BLaER1 treated with 17β-estradiol and CSF1 and Interleukin-3, amounts not matched to agents 10 nM and 100 nM (cell line): Measurements from ENCODE around the gene PAQR7.
"Not testable (repeated sequence)": the region's sequence is repeated elsewhere in the genome, so short reads cannot be mapped to it uniquely, and the experiment has no call there.

Experiments
- H3K27ac ChIP-seq, 11 experiments: shearing (Covaris generic); formaldehyde crosslinking; 2 replicates each; pipeline ENCODE4 v1.8.1; 2022
- H3K27me3 ChIP-seq, 11 experiments: shearing (Covaris generic); formaldehyde crosslinking; 2 replicates each; pipeline ENCODE4 v1.8.1; 2022
- H3K36me3 ChIP-seq, 11 experiments: shearing (Covaris generic); formaldehyde crosslinking; 2 replicates each; pipeline ENCODE4 v1.8.1; 2022
- H3K4me1 ChIP-seq, 10 experiments: shearing (Covaris generic); formaldehyde crosslinking; 2 replicates each; pipeline ENCODE4 v1.8.1; 2022
- H3K4me2 ChIP-seq, 11 experiments: shearing (Covaris generic); formaldehyde crosslinking; 2 replicates each; pipeline ENCODE4 v1.8.1; 2022
- H3K4me3 ChIP-seq, 10 experiments: shearing (Covaris generic); formaldehyde crosslinking; 2 replicates each; pipeline ENCODE4 v1.8.1; 2022
- H3K9ac ChIP-seq, 11 experiments: shearing (Covaris generic); formaldehyde crosslinking; 2 replicates each; pipeline ENCODE4 v1.8.1; 2022
- H3K9me3 ChIP-seq, 11 experiments: shearing (Covaris generic); formaldehyde crosslinking; replicated peaks in 1 of 11; 2 replicates each; pipeline ENCODE4 v1.8.1; 2022
- H4K20me1 ChIP-seq, 11 experiments: shearing (Covaris generic); formaldehyde crosslinking; 2 replicates each; pipeline ENCODE4 v1.8.1; 2022
- Cebpa-rat ChIP-seq, 11 experiments: shearing (Covaris generic); IDR thresholded peaks; 2 replicates each; pipeline ENCODE4 v1.8.1; 2022

The PAQR7 gene

DNA sequence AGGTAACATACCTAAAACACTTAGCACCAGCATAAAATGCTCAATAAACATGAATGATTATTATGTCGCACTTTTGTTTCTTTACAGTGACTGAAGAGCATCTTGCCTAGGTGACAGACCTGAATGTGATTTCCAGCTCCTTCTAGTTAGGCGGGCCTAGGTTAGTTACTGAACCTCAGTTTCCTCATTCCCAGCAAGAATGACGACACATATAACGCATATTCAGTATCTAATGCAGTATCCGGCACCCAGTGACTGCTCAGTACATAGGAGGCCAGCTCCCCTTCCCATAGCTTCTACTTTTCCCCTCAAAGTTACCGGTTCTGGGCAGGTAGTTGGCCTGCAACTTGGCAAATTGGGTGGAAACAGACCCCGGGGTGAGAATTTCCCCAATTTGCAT, 17.0 kb downstream of the PAQR7 start:
- Histone ChIP-seq H3K9ac (peak overlapping the region; percentile 81 to 94 (median 88)), H3K27ac (peak overlapping the region in 9 of 11 experiments; percentile 86 to 98 (median 92); a peak in 18 of 22 replicates), H3K36me3 (peaks cover 0 to 19% (median 10%) of the 10 kb centered on the region in 11 experiments; a peak in 13 of 22 replicates), H3K9me3 (no peaks in the 10 kb centered on the region), H3K4me1 (peaks cover 37 to 49% (median 44%) of the 10 kb centered on the region in 10 experiments), H3K4me2 (peak overlapping the region; percentile 88 to 98 (median 95)), H4K20me1 (peaks cover 0 to 4% (median 0%) of the 10 kb centered on the region in 11 experiments; a peak in 1 of 22 replicates), H3K4me3 (peak overlapping the region; percentile 56 to 75 (median 70)), H3K27me3 (no peaks in the 10 kb centered on the region)
- TF ChIP-seq Cebpa-rat (IDR thresholded peaks at IDR 0.05): no peak

DNA sequence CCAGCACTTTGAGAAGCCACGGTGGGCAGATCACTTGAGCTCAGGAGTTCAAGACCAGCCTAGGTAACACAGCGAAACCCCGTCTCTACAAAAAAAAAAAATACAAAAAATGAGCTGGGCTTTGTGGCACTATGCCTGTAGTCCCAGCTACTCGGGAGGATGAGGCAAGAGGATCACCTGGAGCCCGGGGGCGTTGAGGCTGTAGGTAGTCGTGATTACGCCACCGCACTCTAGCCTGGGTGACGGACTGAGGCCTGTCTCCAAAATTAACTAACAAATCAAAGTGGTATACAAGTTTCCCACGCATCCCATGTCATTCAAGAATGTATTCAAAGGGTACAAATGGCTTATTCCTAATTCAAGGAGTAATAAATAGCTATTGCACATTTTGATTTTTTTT, 18.7 kb downstream of the PAQR7 start:
- Histone ChIP-seq H3K27me3 (no peaks in the 10 kb centered on the region), H3K36me3 (peaks cover 0 to 15% (median 2%) of the 10 kb centered on the region in 11 experiments; a peak in 6 of 22 replicates), H3K4me3 (no peak overlapping the region), H3K9me3 (peaks cover 0 to 1% (median 0%) of the 10 kb centered on the region in 11 experiments; a peak in 1 of 22 replicates), H3K9ac (no peak overlapping the region), H3K27ac (no peak overlapping the region), H3K4me1 (peaks cover 28 to 37% (median 33%) of the 10 kb centered on the region in 10 experiments), H4K20me1 (peaks cover 0 to 4% (median 0%) of the 10 kb centered on the region in 11 experiments; a peak in 1 of 22 replicates), H3K4me2 (no peak overlapping the region)
- TF ChIP-seq Cebpa-rat (IDR thresholded peaks at IDR 0.05): no peak

DNA sequence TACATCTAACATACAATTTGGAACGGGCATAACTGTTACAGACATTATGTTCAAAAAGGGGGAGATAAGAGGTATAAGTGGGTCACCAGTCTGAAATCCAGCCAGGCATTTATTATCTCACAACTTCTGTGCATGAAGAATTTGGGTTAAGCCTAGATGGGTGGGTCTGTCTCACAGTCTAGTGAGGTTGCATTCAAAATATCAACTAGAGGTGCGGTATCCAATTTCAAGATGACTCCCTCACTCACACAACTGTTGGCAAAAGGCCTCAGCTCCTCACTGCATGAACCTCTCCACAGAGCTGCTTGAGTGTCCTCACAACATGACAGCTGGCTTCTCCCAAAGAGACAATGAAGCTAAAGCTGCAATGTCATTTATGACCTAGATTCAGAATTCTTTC, 21.0 kb downstream of the PAQR7 start:
- peaks cover 8 to 16% (median 12%) of the 10 kb centered on the region in 10 experiments; a peak in 19 of 20 replicates for H3K4me1 ChIP-seq
- H3K9me3 ChIP-seq: peaks cover 0 to 5% (median 0%) of the 10 kb centered on the region in 11 experiments; a peak in 1 of 22 replicates
- H3K36me3 ChIP-seq: peaks cover 0 to 25% (median 8%) of the 10 kb centered on the region in 11 experiments; a peak in 7 of 22 replicates
- no peak overlapping the region for H3K4me2 ChIP-seq
- peaks cover 0 to 4% (median 0%) of the 10 kb centered on the region in 11 experiments; a peak in 1 of 22 replicates for H4K20me1 ChIP-seq
- H3K27me3 ChIP-seq: no peaks in the 10 kb centered on the region
- H3K4me3 ChIP-seq: no peak overlapping the region
- TF ChIP-seq Cebpa-rat (IDR thresholded peaks at IDR 0.05): no peak
- no peak overlapping the region for H3K9ac ChIP-seq
- no peak overlapping the region for H3K27ac ChIP-seq

DNA sequence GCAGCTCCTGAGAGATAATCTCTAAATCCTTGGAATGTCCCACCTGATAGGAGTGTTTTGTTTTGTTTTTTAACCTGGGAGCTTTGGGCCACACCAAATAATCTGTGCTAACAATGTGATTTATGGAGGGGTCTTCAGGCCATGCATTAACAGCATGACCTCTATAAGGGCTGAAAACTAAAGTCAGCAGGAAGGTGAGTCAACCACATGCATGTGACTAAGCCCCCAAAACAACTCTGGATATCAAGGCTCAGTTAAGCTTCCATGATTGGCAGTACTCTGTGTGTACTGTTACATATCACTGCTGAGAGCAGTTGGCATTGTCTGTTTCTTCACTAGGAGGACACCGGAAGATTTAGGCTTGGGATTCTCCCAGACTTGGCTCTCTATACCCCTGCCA, 27.0 kb downstream of the PAQR7 start:
- H3K27ac ChIP-seq: 0 out of 22 replicates have a peak overlapping the region, but pooled peaks of 1 of the 11 experiments have one; percentile 14
- H3K9me3 ChIP-seq: peaks cover 0 to 5% (median 0%) of the 10 kb centered on the region in 11 experiments; a peak in 1 of 22 replicates
- no peak overlapping the region for H3K9ac ChIP-seq
- peaks cover 0 to 29% (median 6%) of the 10 kb centered on the region in 10 experiments; a peak in 11 of 20 replicates for H3K4me1 ChIP-seq
- no peak for TF ChIP-seq Cebpa-rat (IDR thresholded peaks at IDR 0.05)
- H3K4me3 ChIP-seq: no peak overlapping the region
- H4K20me1 ChIP-seq: peaks cover 0 to 10% (median 0%) of the 10 kb centered on the region in 11 experiments; a peak in 2 of 22 replicates
- H3K36me3 ChIP-seq: peaks cover 0 to 19% (median 5%) of the 10 kb centered on the region in 11 experiments; a peak in 7 of 22 replicates
- peak overlapping the region in 4 of 11 experiments; percentile 4 to 26 (median 25); a peak in 6 of 22 replicates for H3K4me2 ChIP-seq
- no peaks in the 10 kb centered on the region for H3K27me3 ChIP-seq

DNA sequence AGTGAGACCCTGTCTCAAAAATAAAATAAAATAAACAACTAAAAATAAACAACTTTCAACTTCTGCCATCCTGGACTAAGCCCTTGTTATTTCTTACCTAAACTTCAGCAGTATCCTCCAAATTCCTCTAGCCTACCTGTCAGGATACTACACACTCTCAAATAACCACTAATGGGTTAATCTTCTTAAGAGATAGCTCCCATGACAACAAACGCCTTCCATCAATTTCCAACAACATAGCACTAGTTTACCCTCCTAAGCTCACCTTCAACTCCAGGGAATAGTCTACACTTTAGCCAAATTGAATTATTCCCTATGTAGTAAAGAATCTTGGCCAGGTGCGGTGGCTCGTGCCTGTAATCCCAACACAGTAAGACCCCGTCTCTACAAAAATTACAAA, 27.6 kb downstream of the PAQR7 start:
- Histone ChIP-seq H3K36me3 (peaks cover 0 to 19% (median 0%) of the 10 kb centered on the region in 11 experiments; a peak in 6 of 22 replicates), H3K27ac (no peak overlapping the region), H3K4me1 (peaks cover 0 to 29% (median 7%) of the 10 kb centered on the region in 10 experiments; a peak in 15 of 20 replicates), H3K9ac (no peak overlapping the region), H3K4me3 (no peak overlapping the region), H3K4me2 (no peak overlapping the region), H3K27me3 (no peaks in the 10 kb centered on the region), H3K9me3 (peaks cover 0 to 5% (median 0%) of the 10 kb centered on the region in 11 experiments; a peak in 1 of 22 replicates), H4K20me1 (peaks cover 0 to 10% (median 0%) of the 10 kb centered on the region in 11 experiments; a peak in 2 of 22 replicates)
- no peak for TF ChIP-seq Cebpa-rat (IDR thresholded peaks at IDR 0.05)

DNA sequence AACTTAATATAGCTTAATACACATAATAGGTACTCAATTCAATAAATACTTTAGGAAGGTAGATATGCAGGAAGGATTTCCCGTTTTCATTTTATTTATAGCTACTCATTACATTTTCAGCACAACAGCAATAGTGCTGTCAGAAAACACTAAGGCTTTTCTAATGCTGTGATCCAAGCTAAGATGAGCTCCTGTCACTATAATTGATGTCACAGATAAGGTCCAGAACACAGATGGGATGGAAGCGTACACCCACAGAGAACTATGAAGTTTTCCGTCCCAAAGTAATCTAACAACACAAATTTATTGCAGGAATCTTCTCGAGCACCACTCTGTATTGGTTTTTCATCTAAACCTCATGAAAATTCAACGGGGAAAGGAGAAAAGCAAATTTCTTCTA, 29.8 kb downstream of the PAQR7 start:
- peaks cover 0 to 17% (median 5%) of the 10 kb centered on the region in 11 experiments; a peak in 9 of 22 replicates for H3K36me3 ChIP-seq
- no peak for TF ChIP-seq Cebpa-rat (IDR thresholded peaks at IDR 0.05)
- no peak overlapping the region for H3K4me2 ChIP-seq
- peaks cover 0 to 29% (median 15%) of the 10 kb centered on the region in 10 experiments; a peak in 15 of 20 replicates for H3K4me1 ChIP-seq
- H3K4me3 ChIP-seq: no peak overlapping the region
- H4K20me1 ChIP-seq: peaks cover 0 to 10% (median 0%) of the 10 kb centered on the region in 11 experiments; a peak in 2 of 22 replicates
- H3K27me3 ChIP-seq: no peaks in the 10 kb centered on the region
- no peak overlapping the region for H3K9ac ChIP-seq
- peaks cover 0 to 6% (median 0%) of the 10 kb centered on the region in 11 experiments; a peak in 4 of 22 replicates for H3K9me3 ChIP-seq
- H3K27ac ChIP-seq: no peak overlapping the region

DNA sequence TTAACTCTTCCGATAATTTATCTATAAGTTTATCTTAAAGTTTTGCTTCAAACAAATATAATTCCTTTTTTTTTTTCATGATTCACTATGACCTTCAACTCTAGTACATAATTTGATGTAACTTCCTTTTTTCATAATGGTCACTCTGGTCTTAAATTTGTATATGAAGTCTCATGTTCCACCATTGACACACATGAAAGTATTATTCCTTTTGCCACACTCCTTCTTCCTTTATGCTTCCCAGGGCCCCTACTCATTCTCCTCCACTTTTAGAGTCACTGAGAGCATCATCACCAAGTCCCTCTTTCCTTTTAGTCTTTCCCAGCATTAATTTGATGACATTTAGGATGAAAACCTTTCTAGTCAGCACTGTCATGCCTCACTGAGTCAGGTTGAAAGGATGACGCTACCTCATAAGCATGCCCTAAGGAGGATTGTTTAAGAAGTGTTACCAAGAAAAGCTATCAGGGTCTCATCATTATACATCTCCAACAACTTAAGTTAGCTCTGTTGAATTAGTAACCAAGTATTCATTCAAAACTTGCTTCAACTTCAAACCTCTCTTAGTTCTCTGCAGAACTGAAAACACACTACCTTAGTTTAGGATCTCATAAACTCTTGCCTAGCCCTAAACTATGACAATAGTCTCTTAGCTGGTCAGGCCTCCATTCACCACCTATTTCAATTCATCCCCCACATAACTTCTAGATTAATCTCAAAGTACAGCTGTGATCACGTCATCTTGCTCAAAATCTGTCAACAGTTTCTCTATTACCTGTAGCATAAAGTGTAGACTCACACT, 30.8 kb downstream of the PAQR7 start:
- Histone ChIP-seq H3K9ac (no peak overlapping the region), H4K20me1 (peaks cover 0 to 10% (median 0%) of the 10 kb centered on the region in 11 experiments; a peak in 2 of 22 replicates), H3K4me1 (peaks cover 0 to 29% (median 15%) of the 10 kb centered on the region in 10 experiments; a peak in 15 of 20 replicates), H3K4me3 (no peak overlapping the region), H3K27me3 (no peaks in the 10 kb centered on the region), H3K4me2 (peak overlapping the region in 3 of 11 experiments; percentile 12 to 38 (median 13); a peak in 4 of 22 replicates), H3K9me3 (peaks cover 3 to 16% (median 7%) of the 10 kb centered on the region in 11 experiments; a peak in 19 of 22 replicates), H3K36me3 (peaks cover 0 to 20% (median 10%) of the 10 kb centered on the region in 11 experiments; a peak in 14 of 22 replicates), H3K27ac (no peak overlapping the region)
- no peak for TF ChIP-seq Cebpa-rat (IDR thresholded peaks at IDR 0.05)

DNA sequence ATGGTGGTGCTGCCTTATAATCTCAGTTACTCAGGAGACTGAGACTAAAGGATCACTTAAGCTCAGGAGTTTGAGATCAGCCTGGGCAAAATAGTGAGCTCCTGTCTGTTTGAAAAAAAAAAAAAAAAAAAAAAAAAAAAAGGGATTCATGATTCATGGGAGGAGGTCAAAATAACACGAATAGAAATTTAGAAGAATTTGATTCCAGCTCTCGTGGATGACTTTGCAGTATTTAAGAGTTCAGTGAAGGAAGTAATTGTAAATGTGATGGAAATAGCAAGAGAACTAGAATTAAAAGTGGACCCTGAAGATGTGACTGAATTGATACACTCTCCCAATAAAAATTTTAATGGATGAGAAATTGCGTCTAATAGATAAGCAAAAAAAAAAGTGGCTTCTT, 32.0 kb downstream of the PAQR7 start:
- Histone ChIP-seq H3K4me3 (no peak overlapping the region), H3K4me1 (peaks cover 0 to 21% (median 10%) of the 10 kb centered on the region in 10 experiments; a peak in 14 of 20 replicates), H4K20me1 (peaks cover 0 to 10% (median 0%) of the 10 kb centered on the region in 11 experiments; a peak in 2 of 22 replicates), H3K27me3 (no peaks in the 10 kb centered on the region), H3K27ac (no peak overlapping the region), H3K9ac (no peak overlapping the region), H3K4me2 (no peak overlapping the region), H3K36me3 (peaks cover 0 to 28% (median 16%) of the 10 kb centered on the region in 11 experiments; a peak in 14 of 22 replicates), H3K9me3 (peaks cover 6 to 23% (median 15%) of the 10 kb centered on the region in 11 experiments; a peak in 20 of 22 replicates)
- TF ChIP-seq Cebpa-rat (IDR thresholded peaks at IDR 0.05): no peak

DNA sequence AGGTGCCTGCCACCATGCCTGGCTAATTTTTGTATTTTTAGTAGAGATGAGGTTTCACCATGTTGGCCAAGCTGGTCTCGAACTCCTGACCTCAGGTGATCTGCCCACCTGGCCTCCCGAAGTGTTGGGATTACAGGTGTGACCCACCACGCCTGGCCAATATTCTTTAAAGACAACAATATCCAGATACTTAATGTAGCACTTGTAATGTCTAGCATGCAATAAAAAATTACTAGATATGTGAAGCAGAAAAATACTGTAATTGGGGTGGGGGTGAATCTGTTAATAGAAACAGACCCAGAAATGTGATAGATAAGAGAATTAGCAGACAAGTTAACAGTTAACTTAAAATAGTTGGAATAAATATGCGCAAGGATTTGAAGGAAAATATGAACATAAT, 35.7 kb downstream of the PAQR7 start:
- peaks cover 13 to 52% (median 42%) of the 10 kb centered on the region in 11 experiments; a peak in 21 of 22 replicates for H3K36me3 ChIP-seq
- H4K20me1 ChIP-seq, H3K27ac ChIP-seq, H3K27me3 ChIP-seq, H3K4me2 ChIP-seq, H3K4me3 ChIP-seq, H3K9ac ChIP-seq: not testable (repeated sequence)
- H3K4me1 ChIP-seq: peaks cover 0 to 13% (median 7%) of the 10 kb centered on the region in 10 experiments; a peak in 13 of 20 replicates
- H3K9me3 ChIP-seq: peaks cover 6 to 23% (median 15%) of the 10 kb centered on the region in 11 experiments; a peak in 20 of 22 replicates
